ENCODE measurements around the gene FZD4. TPM values are rescaled to one million over a fixed set of nuclear protein-coding genes. Genes with fewer than 3 reads are reported as not detected.

Gene FZD4
- total RNA-seq, 1 experiment from 2014 or later = 7.7 TPM

- no peak for TF ChIP-seq STAT6 (CRISPR knock-in tag; conservative IDR thresholded peaks at IDR 0.05; ENCODE audit: low read depth)
- no peak for TF ChIP-seq NR2C2 (CRISPR knock-in tag; IDR thresholded peaks at IDR 0.05)
- TF ChIP-seq JAZF1 (CRISPR knock-in tag; IDR thresholded peaks at IDR 0.05) = no peak
These were observed 44.2 kb upstream of the FZD4 start (continued) for GRCh38 chr11:86999388-86999787.

DNA sequence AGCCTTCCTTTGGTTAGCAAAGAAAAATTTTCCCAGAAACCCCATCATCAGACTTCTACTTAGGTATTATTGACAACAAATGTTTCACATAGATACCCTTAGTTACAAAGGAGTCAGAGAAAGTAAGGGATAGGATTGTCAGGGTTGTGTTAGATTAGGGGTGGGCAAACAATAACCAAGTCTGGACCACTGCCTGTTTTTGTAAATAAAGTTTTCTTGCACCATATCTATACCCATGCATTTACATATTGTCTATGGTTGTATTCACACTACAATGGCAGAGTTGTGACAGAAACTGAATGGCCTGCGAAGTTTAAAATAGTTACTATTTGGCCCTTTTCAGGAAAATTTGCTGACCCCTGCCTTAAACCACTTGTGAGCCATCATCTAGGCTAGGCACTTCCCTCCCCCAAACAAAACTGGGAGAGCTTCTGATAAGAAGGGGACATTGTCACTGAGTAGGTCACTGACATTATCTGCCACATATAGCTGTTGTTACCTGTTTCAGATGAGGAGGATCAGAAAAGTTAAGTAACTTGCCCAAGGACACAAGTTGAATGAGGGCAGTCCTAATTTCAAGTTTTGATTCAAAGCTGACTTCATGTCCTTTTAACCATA, 41.9 kb upstream of the FZD4 start:
- Mint-ChIP-seq H3K4me3 (no peak overlapping the region), H3K9me3 (no peaks in the 10 kb centered on the region), H3K4me1 (peaks cover 32% of the 10 kb centered on the region), H3K36me3 (no peaks in the 10 kb centered on the region), H3K27me3 (ENCODE audit: low read depth) (no peaks in the 10 kb centered on the region), H3K27ac (no peak overlapping the region)
- ATAC-seq = no peak
- POLR2A ChIA-PET = interaction anchor here (0.7 to 1.8 kb wide), 3 partner anchors 25 to 41 kb away, joined by 3 to 5 read pairs (median 5); partner anchors contain the start of gene TMEM135
- DNase-seq (ENCODE audit: low spot score) = no peak
- CTCF ChIA-PET = no interaction called here
- no peak for TF ChIP-seq TP53 (CRISPR knock-in tag; IDR thresholded peaks at IDR 0.05)
- TF ChIP-seq ZNF671 (CRISPR knock-in tag; IDR thresholded peaks at IDR 0.05) = no peak
- TF ChIP-seq OVOL2 (CRISPR knock-in tag; IDR thresholded peaks at IDR 0.05; ENCODE audit: borderline replicate concordance) = no peak
- TF ChIP-seq JUN (CRISPR knock-in tag; IDR thresholded peaks at IDR 0.05) = no peak
- TF ChIP-seq PRRX2 (CRISPR knock-in tag; IDR thresholded peaks at IDR 0.05) = no peak
- TF ChIP-seq ESRRA (CRISPR knock-in tag; IDR thresholded peaks at IDR 0.05; ENCODE audit: borderline replicate concordance) = no peak
- TF ChIP-seq EMX1 (CRISPR knock-in tag; IDR thresholded peaks at IDR 0.05) = no peak
- no peak for TF ChIP-seq GTF2I (CRISPR knock-in tag; conservative IDR thresholded peaks at IDR 0.05)
- TF ChIP-seq NR2C2 (CRISPR knock-in tag; IDR thresholded peaks at IDR 0.05) = no peak
- TF ChIP-seq, protein P1, sequence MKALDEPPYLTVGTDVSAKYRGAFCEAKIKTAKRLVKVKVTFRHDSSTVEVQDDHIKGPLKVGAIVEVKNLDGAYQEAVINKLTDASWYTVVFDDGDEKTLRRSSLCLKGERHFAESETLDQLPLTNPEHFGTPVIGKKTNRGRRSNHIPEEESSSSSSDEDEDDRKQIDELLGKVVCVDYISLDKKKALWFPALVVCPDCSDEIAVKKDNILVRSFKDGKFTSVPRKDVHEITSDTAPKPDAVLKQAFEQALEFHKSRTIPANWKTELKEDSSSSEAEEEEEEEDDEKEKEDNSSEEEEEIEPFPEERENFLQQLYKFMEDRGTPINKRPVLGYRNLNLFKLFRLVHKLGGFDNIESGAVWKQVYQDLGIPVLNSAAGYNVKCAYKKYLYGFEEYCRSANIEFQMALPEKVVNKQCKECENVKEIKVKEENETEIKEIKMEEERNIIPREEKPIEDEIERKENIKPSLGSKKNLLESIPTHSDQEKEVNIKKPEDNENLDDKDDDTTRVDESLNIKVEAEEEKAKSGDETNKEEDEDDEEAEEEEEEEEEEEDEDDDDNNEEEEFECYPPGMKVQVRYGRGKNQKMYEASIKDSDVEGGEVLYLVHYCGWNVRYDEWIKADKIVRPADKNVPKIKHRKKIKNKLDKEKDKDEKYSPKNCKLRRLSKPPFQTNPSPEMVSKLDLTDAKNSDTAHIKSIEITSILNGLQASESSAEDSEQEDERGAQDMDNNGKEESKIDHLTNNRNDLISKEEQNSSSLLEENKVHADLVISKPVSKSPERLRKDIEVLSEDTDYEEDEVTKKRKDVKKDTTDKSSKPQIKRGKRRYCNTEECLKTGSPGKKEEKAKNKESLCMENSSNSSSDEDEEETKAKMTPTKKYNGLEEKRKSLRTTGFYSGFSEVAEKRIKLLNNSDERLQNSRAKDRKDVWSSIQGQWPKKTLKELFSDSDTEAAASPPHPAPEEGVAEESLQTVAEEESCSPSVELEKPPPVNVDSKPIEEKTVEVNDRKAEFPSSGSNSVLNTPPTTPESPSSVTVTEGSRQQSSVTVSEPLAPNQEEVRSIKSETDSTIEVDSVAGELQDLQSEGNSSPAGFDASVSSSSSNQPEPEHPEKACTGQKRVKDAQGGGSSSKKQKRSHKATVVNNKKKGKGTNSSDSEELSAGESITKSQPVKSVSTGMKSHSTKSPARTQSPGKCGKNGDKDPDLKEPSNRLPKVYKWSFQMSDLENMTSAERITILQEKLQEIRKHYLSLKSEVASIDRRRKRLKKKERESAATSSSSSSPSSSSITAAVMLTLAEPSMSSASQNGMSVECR (CRISPR knock-in tag; IDR thresholded peaks at IDR 0.05; ENCODE audit: borderline replicate concordance) = no peak
- TF ChIP-seq STAT6 (CRISPR knock-in tag; conservative IDR thresholded peaks at IDR 0.05; ENCODE audit: low read depth) = no peak
- TF ChIP-seq, protein P2, sequence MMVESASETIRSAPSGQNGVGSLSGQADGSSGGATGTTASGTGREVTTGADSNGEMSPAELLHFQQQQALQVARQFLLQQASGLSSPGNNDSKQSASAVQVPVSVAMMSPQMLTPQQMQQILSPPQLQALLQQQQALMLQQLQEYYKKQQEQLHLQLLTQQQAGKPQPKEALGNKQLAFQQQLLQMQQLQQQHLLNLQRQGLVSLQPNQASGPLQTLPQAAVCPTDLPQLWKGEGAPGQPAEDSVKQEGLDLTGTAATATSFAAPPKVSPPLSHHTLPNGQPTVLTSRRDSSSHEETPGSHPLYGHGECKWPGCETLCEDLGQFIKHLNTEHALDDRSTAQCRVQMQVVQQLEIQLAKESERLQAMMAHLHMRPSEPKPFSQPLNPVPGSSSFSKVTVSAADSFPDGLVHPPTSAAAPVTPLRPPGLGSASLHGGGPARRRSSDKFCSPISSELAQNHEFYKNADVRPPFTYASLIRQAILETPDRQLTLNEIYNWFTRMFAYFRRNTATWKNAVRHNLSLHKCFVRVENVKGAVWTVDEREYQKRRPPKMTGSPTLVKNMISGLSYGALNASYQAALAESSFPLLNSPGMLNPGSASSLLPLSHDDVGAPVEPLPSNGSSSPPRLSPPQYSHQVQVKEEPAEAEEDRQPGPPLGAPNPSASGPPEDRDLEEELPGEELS (CRISPR knock-in tag; IDR thresholded peaks at IDR 0.05) = no peak
- TF ChIP-seq, protein P3, sequence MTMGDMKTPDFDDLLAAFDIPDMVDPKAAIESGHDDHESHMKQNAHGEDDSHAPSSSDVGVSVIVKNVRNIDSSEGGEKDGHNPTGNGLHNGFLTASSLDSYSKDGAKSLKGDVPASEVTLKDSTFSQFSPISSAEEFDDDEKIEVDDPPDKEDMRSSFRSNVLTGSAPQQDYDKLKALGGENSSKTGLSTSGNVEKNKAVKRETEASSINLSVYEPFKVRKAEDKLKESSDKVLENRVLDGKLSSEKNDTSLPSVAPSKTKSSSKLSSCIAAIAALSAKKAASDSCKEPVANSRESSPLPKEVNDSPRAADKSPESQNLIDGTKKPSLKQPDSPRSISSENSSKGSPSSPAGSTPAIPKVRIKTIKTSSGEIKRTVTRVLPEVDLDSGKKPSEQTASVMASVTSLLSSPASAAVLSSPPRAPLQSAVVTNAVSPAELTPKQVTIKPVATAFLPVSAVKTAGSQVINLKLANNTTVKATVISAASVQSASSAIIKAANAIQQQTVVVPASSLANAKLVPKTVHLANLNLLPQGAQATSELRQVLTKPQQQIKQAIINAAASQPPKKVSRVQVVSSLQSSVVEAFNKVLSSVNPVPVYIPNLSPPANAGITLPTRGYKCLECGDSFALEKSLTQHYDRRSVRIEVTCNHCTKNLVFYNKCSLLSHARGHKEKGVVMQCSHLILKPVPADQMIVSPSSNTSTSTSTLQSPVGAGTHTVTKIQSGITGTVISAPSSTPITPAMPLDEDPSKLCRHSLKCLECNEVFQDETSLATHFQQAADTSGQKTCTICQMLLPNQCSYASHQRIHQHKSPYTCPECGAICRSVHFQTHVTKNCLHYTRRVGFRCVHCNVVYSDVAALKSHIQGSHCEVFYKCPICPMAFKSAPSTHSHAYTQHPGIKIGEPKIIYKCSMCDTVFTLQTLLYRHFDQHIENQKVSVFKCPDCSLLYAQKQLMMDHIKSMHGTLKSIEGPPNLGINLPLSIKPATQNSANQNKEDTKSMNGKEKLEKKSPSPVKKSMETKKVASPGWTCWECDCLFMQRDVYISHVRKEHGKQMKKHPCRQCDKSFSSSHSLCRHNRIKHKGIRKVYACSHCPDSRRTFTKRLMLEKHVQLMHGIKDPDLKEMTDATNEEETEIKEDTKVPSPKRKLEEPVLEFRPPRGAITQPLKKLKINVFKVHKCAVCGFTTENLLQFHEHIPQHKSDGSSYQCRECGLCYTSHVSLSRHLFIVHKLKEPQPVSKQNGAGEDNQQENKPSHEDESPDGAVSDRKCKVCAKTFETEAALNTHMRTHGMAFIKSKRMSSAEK (CRISPR knock-in tag; IDR thresholded peaks at IDR 0.05; ENCODE audit: borderline replicate concordance) = no peak
- TF ChIP-seq, protein P4, sequence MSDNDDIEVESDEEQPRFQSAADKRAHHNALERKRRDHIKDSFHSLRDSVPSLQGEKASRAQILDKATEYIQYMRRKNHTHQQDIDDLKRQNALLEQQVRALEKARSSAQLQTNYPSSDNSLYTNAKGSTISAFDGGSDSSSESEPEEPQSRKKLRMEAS (CRISPR knock-in tag; IDR thresholded peaks at IDR 0.05) = no peak
- no peak for TF ChIP-seq ZNF317 (CRISPR knock-in tag; IDR thresholded peaks at IDR 0.05; ENCODE audit: borderline replicate concordance, low read depth)
- TF ChIP-seq, protein P5, sequence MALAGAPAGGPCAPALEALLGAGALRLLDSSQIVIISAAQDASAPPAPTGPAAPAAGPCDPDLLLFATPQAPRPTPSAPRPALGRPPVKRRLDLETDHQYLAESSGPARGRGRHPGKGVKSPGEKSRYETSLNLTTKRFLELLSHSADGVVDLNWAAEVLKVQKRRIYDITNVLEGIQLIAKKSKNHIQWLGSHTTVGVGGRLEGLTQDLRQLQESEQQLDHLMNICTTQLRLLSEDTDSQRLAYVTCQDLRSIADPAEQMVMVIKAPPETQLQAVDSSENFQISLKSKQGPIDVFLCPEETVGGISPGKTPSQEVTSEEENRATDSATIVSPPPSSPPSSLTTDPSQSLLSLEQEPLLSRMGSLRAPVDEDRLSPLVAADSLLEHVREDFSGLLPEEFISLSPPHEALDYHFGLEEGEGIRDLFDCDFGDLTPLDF (CRISPR knock-in tag; IDR thresholded peaks at IDR 0.05) = no peak
